Kidney capillary endothelial cell (primary cell): ENCODE measurements around the gene GYS2.

Source experiments
- DNase-seq: peaks from one replicate; pipeline ENCODE4 v3.0.0-alpha.2; 2018; ENCODE audit warnings: low spot score

GYS2 gene

DNA sequence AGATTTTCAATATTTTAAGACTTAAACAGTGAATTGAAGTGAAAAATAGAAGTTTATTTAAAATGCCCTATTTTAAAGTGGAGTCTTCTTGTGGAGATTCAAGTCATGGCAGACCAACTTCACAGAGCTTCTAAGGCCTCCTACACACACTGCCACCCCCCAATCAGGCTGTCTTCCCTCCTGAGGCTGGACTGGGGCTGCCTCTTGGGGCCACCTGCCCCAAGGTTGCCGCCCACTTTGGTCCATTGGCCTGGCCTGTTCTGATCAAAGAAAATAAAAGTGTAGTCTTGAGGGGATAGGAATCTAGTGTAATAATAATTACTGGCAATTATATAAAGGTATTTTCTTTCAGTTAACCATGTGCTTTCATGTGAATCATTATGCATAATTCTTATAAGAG is 101.8 kb downstream of the GYS2 start:
- no peak for DNase-seq

DNA sequence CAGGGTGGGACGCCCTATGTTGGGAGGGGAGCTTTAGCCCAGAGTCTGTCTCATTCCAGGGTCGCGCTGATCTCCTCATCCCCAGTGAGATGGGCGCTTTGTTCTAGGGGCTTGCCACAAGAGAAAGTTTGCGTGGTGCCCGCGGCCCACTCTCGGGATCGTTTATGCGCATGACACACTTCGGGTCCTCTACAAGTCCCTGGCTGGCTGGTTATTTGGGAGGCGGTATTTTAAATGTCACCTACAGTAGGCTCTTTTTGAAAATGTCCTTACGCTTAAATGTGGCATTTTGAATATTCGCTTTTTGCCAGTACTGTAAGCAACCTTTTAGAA is 102.5 kb downstream of the GYS2 start:
- DNase-seq: peak; percentile 23

DNA sequence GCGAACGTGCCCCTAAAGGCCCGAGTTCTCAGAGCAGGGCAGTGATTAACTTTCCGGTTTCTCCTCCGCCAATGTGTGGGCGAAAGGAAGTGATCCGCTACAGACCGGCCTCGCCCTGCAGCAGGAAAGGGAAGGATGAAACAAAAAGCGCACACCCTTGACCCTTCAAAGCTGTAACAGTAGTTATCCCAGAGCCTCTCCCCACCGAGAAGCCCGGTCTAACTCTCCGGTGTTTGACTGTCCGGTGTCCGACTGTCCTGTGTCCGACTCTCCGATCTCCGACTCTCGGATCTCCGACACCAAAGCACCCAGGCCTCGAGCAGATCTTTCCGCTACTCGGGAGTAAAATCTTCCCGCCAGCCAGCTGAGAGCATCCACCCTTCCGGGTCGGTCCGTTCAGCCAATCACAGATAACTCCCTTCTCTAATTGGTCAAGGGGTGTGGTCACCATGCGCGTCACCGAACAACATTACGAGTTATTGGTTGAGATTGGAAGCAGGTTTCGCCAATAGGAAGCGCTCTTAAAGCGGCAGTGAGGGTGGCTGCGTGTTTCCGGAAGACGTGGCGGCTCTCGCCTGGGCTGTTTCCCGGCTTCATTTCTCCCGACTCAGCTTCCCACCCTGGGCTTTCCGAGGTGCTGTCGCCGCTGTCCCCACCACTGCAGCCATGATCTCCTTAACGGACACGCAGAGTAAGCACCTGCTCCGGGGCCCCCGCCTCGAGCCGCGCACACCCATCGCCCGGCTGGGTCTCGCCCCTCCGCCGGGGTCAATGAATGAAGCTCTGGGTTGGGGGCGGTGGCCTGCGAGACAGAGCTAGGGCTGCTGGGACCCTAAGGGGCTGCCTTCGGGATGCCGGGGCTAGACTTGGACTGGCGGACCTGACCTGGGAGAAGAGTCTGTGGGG is 103.1 kb downstream of the GYS2 start, which contains the start of the genes GOLT1B and RECQL:
TSS of gene GOLT1B (plus strand) at position 532 of the 906 bp plus-strand sequence. CDS start at position 667, 135 bp downstream.
TSS of gene RECQL (minus strand) at position 378 of the 906 bp plus-strand sequence. CDS start 2,065 bp downstream, outside the sequence.
- DNase-seq: peak; percentile 98

- DNase-seq: no peak
These were observed 103.8 kb downstream of the GYS2 start for GRCh38 chr12:21500786-21501257.

DNA sequence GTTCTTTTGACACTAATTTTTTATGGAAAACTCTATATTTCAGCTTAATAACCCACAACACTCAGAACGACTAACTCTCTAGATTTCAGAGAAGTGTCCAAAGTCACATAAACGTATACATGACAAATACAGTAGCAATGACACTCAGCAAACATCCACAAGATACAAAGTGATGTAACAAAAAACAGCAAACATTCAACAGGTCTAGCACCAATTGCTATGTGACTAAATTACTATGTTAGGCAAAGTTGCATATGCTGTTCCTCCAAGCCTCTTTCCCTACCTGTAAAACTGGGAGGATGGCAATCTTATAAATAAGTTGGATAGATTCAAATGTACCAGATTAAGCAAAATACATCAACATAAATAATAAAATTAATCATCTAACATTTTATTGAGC is 104.9 kb downstream of the GYS2 start:
- no peak for DNase-seq
